Measurements from ENCODE around the gene ZNF616.
A peak's percentile ranks its signal among the peaks of the same experiment; 100 is the strongest.
"Not testable (repeated sequence)": the region's sequence is repeated elsewhere in the genome, so short reads cannot be mapped to it uniquely, and the experiment has no call there.

ZNF616 gene

GRCh38 chr19:52099497-52100138 is 40.1 kb downstream of the ZNF616 start:
- no peak overlapping the region for H3K9ac ChIP-seq (ENCODE audit: low read length)
- H3K9me3 ChIP-seq (replicated peaks; ENCODE audit: insufficient read depth, low read length) = no peaks in the 10 kb centered on the region
- no peak overlapping the region for H3K4me3 ChIP-seq (ENCODE audit: low read length)
- no peaks in the 10 kb centered on the region for H3K36me3 ChIP-seq (replicated peaks; ENCODE audit: insufficient read depth, low read length)
- peaks cover 3% of the 10 kb centered on the region for H3F3A ChIP-seq (ENCODE audit: insufficient read depth, low read length)
- no peaks in the 10 kb centered on the region for H3K27me3 ChIP-seq (replicated peaks; ENCODE audit: insufficient read depth, low read length)
- H4K20me1 ChIP-seq (ENCODE audit: insufficient read depth, low read length) = no peaks in the 10 kb centered on the region
- DNase-seq = no peak
- 0 out of 2 replicates have a peak, but pooled peaks cover 3% of the 10 kb centered on the region for H3K4me1 ChIP-seq (ENCODE audit: low read length)
- no peak overlapping the region for H3K4me2 ChIP-seq (ENCODE audit: low read depth, low read length)
- peaks cover 9% of the 10 kb centered on the region for H3K79me2 ChIP-seq (ENCODE audit: low read length)
- H3K9me2 ChIP-seq (replicated peaks; ENCODE audit: insufficient read depth, low read length) = no peaks in the 10 kb centered on the region
- no peak for TF ChIP-seq EZH2 (optimal IDR thresholded peaks at IDR 0.05; ENCODE audit: low read depth, low read length)
- TF ChIP-seq, protein P1, sequence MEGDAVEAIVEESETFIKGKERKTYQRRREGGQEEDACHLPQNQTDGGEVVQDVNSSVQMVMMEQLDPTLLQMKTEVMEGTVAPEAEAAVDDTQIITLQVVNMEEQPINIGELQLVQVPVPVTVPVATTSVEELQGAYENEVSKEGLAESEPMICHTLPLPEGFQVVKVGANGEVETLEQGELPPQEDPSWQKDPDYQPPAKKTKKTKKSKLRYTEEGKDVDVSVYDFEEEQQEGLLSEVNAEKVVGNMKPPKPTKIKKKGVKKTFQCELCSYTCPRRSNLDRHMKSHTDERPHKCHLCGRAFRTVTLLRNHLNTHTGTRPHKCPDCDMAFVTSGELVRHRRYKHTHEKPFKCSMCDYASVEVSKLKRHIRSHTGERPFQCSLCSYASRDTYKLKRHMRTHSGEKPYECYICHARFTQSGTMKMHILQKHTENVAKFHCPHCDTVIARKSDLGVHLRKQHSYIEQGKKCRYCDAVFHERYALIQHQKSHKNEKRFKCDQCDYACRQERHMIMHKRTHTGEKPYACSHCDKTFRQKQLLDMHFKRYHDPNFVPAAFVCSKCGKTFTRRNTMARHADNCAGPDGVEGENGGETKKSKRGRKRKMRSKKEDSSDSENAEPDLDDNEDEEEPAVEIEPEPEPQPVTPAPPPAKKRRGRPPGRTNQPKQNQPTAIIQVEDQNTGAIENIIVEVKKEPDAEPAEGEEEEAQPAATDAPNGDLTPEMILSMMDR (IDR thresholded peaks at IDR 0.05; ENCODE audit: low read length) = no peak
- TF ChIP-seq EZH2phosphoT487 (IDR thresholded peaks at IDR 0.05; ENCODE audit: low read length) = no peak
- H2AFZ ChIP-seq (ENCODE audit: low read length) = no peak overlapping the region
- no peak overlapping the region for H3K27ac ChIP-seq (ENCODE audit: low read length)

DNA sequence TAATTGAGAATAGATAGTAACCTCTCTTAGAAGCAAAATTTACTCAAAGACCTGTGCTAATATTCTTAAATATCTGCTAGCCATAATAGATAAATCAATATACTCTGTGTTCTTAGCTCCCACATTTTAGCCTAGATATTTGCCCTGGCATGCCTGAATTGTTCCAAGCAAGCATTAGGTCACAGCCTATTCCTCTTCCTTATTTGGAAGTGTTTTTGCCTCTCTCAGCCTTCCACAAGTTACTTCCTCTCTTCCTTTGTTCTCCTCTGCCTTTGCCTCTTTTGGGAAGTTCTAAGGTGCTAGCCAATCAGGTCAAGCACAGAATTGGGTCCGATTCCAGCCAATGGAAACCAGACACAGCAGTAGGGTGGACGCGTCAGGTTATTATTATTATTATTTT is 43.3 kb downstream of the ZNF616 start:
- not testable (repeated sequence) for H3K9ac ChIP-seq (ENCODE audit: low read length); H3K4me2 ChIP-seq (ENCODE audit: low read depth, low read length); DNase-seq; H3K27ac ChIP-seq (ENCODE audit: low read length); H3K4me3 ChIP-seq (ENCODE audit: low read length); H3F3A ChIP-seq (ENCODE audit: insufficient read depth, low read length); H2AFZ ChIP-seq (ENCODE audit: low read length); H3K4me1 ChIP-seq (ENCODE audit: low read length); H3K9me2 ChIP-seq (replicated peaks; ENCODE audit: insufficient read depth, low read length); H4K20me1 ChIP-seq (ENCODE audit: insufficient read depth, low read length); H3K27me3 ChIP-seq (replicated peaks; ENCODE audit: insufficient read depth, low read length); H3K9me3 ChIP-seq (replicated peaks; ENCODE audit: insufficient read depth, low read length)
- peaks cover 14% of the 10 kb centered on the region; the same call in 1 of the 2 replicates for H3K36me3 ChIP-seq (replicated peaks; ENCODE audit: insufficient read depth, low read length)
- H3K79me2 ChIP-seq (ENCODE audit: low read length) = peaks cover 36% of the 10 kb centered on the region

DNA sequence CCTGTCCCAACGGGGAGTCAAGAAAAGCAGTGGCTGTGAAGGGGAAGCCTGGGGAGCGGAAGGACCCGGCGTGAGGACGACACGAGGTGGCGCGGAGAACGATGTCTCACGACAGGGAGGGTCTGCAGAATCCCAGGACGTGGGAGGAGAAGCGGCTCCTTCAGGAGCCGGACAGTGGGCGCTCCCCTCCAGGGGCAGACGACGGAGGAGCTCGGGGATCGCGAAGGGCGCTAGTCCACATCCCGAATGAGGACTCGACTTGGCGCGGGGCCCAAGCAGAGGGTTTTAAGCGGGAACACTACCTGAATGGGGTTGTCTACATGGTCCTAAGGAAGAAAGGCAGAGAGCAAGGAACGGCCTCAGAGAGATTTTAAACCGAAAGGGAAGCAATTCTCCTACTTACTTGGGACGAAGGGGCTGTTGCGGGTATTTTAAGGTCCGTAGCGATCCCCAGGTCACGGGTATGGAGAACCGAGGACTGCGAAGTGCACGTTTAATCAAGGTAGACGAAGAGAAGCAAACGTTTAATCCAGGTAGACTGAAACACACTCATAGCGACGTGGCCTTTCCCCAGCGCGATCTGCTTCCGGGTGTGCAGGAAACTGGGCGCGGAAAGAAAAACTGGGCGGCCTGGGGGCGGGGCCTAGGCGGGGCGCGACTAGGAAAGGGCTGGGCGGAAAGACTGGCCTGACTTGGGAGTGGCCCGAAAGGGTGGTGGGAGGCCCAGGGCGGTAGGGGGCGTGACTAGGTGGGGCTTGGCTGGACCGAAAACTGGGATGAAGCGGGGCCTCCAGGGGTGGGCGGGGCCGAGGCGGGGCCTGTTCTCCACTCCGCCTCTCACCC is 44.3 kb downstream of the ZNF616 start, which contains the start of gene ZNF841:
Gene ZNF841, minus strand, starts transcription at position 594 of the 843 bp plus-strand sequence. CDS start 10,964 bp downstream, outside the sequence.
- TF ChIP-seq EZH2 (optimal IDR thresholded peaks at IDR 0.05; ENCODE audit: low read depth, low read length) (no peak), EZH2phosphoT487 (IDR thresholded peaks at IDR 0.05; ENCODE audit: low read length) (no peak)
- TF ChIP-seq, protein P1 (IDR thresholded peaks at IDR 0.05; ENCODE audit: low read length) = no peak
- peak within 1 kb of the TSS; percentile 59; the same call in 1 of the 2 replicates for H3K27ac ChIP-seq (ENCODE audit: low read length)
- peaks cover 3% of the 10 kb centered on the region; the same call in 1 of the 2 replicates for H3F3A ChIP-seq (ENCODE audit: insufficient read depth, low read length)
- H3K4me2 ChIP-seq (ENCODE audit: low read depth, low read length) = peak within 1 kb of the TSS; percentile 93
- H4K20me1 ChIP-seq (ENCODE audit: insufficient read depth, low read length) = no peaks in the 10 kb centered on the region
- no peaks in the 10 kb centered on the region for H3K9me3 ChIP-seq (replicated peaks; ENCODE audit: insufficient read depth, low read length)
- peaks cover 18% of the 10 kb centered on the region for H3K36me3 ChIP-seq (replicated peaks; ENCODE audit: insufficient read depth, low read length)
- DNase-seq = peak; percentile 94
- peaks cover 40% of the 10 kb centered on the region for H3K79me2 ChIP-seq (ENCODE audit: low read length)
- H3K4me3 ChIP-seq (ENCODE audit: low read length) = peak within 1 kb of the TSS; percentile 97
- H2AFZ ChIP-seq (ENCODE audit: low read length) = peak within 1 kb of the TSS; percentile 83
- peak within 1 kb of the TSS; percentile 88 for H3K9ac ChIP-seq (ENCODE audit: low read length)
- no peaks in the 10 kb centered on the region for H3K27me3 ChIP-seq (replicated peaks; ENCODE audit: insufficient read depth, low read length)
- 0 out of 2 replicates have a peak, but pooled peaks cover 3% of the 10 kb centered on the region for H3K4me1 ChIP-seq (ENCODE audit: low read length)
- no peaks in the 10 kb centered on the region for H3K9me2 ChIP-seq (replicated peaks; ENCODE audit: insufficient read depth, low read length)

All from MM.1S (cell line).